HUES64 (cell line): ENCODE results near the gene OR1G1. TPM values are rescaled to one million over a fixed set of nuclear protein-coding genes. Genes with fewer than 3 reads are reported as not detected.
"Not testable (repeated sequence)": the region's sequence is repeated elsewhere in the genome, so short reads cannot be mapped to it uniquely, and the experiment has no call there.

Source experiments
- H3K27ac ChIP-seq: 2 replicates; pipeline ENCODE4 v1.7.0; 2013; ENCODE audit warnings: low read depth, low read length, inconsistent platforms
- H3K27me3 ChIP-seq: 2 replicates; pipeline ENCODE4 v1.6.1; 2013; ENCODE audit warnings: mild to moderate bottlenecking, low read length; ENCODE audit not compliant: insufficient read depth
- H3K36me3 ChIP-seq: 2 replicates; pipeline ENCODE4 v1.6.1; 2013; ENCODE audit warnings: mild to moderate bottlenecking, low read length; ENCODE audit not compliant: insufficient read depth
- H3K4me1 ChIP-seq: 2 replicates; pipeline ENCODE4 v1.6.1; 2013; ENCODE audit warnings: mild to moderate bottlenecking, low read length, moderate library complexity; ENCODE audit not compliant: insufficient read depth
- H3K4me3 ChIP-seq: 2 replicates; pipeline ENCODE4 v1.5.1; 2013; ENCODE audit warnings: mild to moderate bottlenecking, low read length, moderate library complexity
- H3K9ac ChIP-seq: 2 replicates; pipeline ENCODE4 v1.6.1; 2013; ENCODE audit warnings: mild to moderate bottlenecking, low read depth, low read length
- H3K9me3 ChIP-seq: 2 replicates; pipeline ENCODE4 v1.6.1; 2013; ENCODE audit warnings: low read depth, low read length; ENCODE audit not compliant: insufficient read depth
- WGBS: fragments of 150-250, 120-280 bp; methylation state at CpG from one replicate; pipeline ENCODE4 v1.1.7; 2013; ENCODE audit warnings: missing lambda C conversion rate; 5-methylcytosine and 5-hydroxymethylcytosine counted together
- polyA plus RNA-seq, 2 experiments: library from polyadenylated mRNA; stranded (reverse); fragments of 50-300 nt; gene quantifications; one replicate each; pipeline ENCODE4 v1.2.3, GENCODE V29; 2013

The OR1G1 gene
- polyA plus RNA-seq (2013, experiment 1 of 2) = not detected
- polyA plus RNA-seq (2013, experiment 2 of 2) = not detected

- Histone ChIP-seq H3K9me3 (peaks cover 40% of the 10 kb centered on the region), H3K27ac (no peak within 1 kb of the TSS), H3K27me3 (no peaks in the 10 kb centered on the region), H3K36me3 (no peaks in the 10 kb centered on the region), H3K4me3 (no peak within 1 kb of the TSS), H3K9ac (no peak within 1 kb of the TSS), H3K4me1 (no peaks in the 10 kb centered on the region)
- 57% methylated on average over 2 of the region's 2 CpGs for WGBS
Observed at GRCh38 chr17:3127451-3127850, at the start of gene OR1G1. Gene OR1G1 (minus strand): TSS chr17:3127551. CDS start chr17:3127551, 0 bp downstream.

- Histone ChIP-seq H3K36me3 (no peaks in the 10 kb centered on the region), H3K9me3 (peaks cover 32% of the 10 kb centered on the region), H3K9ac (no peak overlapping the region), H3K27ac (no peak overlapping the region), H3K27me3 (no peaks in the 10 kb centered on the region), H3K4me1 (no peaks in the 10 kb centered on the region), H3K4me3 (no peak overlapping the region)
- 86% methylated on average over 5 of the region's 5 CpGs for WGBS
Observed at GRCh38 chr17:3167574-3167973, 40.2 kb upstream of the OR1G1 start.

- no CpG with 5 or more reads among the region's 1 CpG for WGBS
- Histone ChIP-seq H3K4me1 (peaks cover 3% of the 10 kb centered on the region; the same call in 1 of the 2 replicates), H3K27ac (no peak overlapping the region)
Observed at GRCh38 chr17:3157218-3157617, 29.9 kb upstream of the OR1G1 start.

GRCh38 chr17:3137494-3137893 lies 10.1 kb upstream of the OR1G1 start:
- not testable (repeated sequence) for H3K36me3 ChIP-seq, H3K27ac ChIP-seq, H3K4me3 ChIP-seq, H3K27me3 ChIP-seq, H3K4me1 ChIP-seq, H3K9ac ChIP-seq
- WGBS = no CpG with 5 or more reads among the region's 3 CpGs
- peaks cover 29% of the 10 kb centered on the region for H3K9me3 ChIP-seq

More at GRCh38 chr17:3157218-3157617, 29.9 kb upstream of the OR1G1 start:
- Histone ChIP-seq H3K36me3 (no peaks in the 10 kb centered on the region), H3K4me3 (no peak overlapping the region), H3K9me3 (peaks cover 37% of the 10 kb centered on the region), H3K27me3 (no peaks in the 10 kb centered on the region), H3K9ac (no peak overlapping the region)

GRCh38 chr17:3104322-3104721 lies 23.0 kb downstream of the OR1G1 start, which contains the start of gene OR1D2:
Gene OR1D2 (minus strand): TSS chr17:3104422. CDS start chr17:3092996, 11,426 bp downstream.
- Histone ChIP-seq H3K9ac (no peak within 1 kb of the TSS), H3K4me1 (no peaks in the 10 kb centered on the region), H3K36me3 (no peaks in the 10 kb centered on the region), H3K27ac (no peak within 1 kb of the TSS), H3K27me3 (no peaks in the 10 kb centered on the region), H3K9me3 (peaks cover 44% of the 10 kb centered on the region), H3K4me3 (no peak within 1 kb of the TSS)
- WGBS = 74% methylated on average over 3 of the region's 3 CpGs
